Psoas muscle (tissue), 8 donors: ENCODE measurements around the gene MTMR12. TPM values are rescaled to one million over a fixed set of nuclear protein-coding genes. Genes with fewer than 3 reads are reported as not detected.

Experiments used
- ATAC-seq, 4 donors: fragments of 200-7000 bp; cut with Tn5 transposase; one replicate each; pipeline ENCODE4 v1.9.1; 2020; ENCODE audit warnings: moderate library complexity in 3 of 4, mild to moderate bottlenecking in 2 of 4
- DNase-seq, 2 donors: peaks; one replicate each; pipeline ENCODE4 v3.0.0-alpha.2; 2020
- H3K27ac ChIP-seq: fragments of 200-600 bp; one replicate; pipeline ENCODE4 v1.8.0; 2022
- H3K27me3 ChIP-seq, 3 donors: fragments of 200-600 bp in 1 of 3; one replicate each; pipeline versions ENCODE4 v1.6.1 to v1.8.0; 2013 to 2022; ENCODE audit warnings: low read length in 2 of 3, mild to moderate bottlenecking in 2 of 3, moderate library complexity in 1 of 3; ENCODE audit not compliant: insufficient read depth in 3 of 3
- H3K36me3 ChIP-seq, 2 donors: fragments of 200-600 bp in 1 of 2; one replicate each; pipeline versions ENCODE4 v1.6.1 to v1.8.0; 2013 to 2022; ENCODE audit warnings: low read depth in 1 of 2, mild to moderate bottlenecking in 1 of 2, moderate library complexity in 1 of 2; ENCODE audit not compliant: insufficient read depth in 1 of 2
- H3K4me1 ChIP-seq: fragments of 200-600 bp; one replicate; pipeline ENCODE4 v1.8.0; 2022
- H3K4me3 ChIP-seq: fragments of 200-600 bp; one replicate; pipeline ENCODE4 v1.8.0; 2022; ENCODE audit warnings: mild to moderate bottlenecking
- H3K9me3 ChIP-seq: fragments of 200-600 bp; one replicate; pipeline ENCODE4 v1.8.0; 2022
- WGBS, 3 donors: extraction: QIAGEN DNeasy Blood & Tissue Kit; methylation state at CpG; one replicate each; pipeline versions ENCODE4 v1.1.6 to v1.1.7; 2013; 5-methylcytosine and 5-hydroxymethylcytosine counted together
- intact Hi-C, 2 donors: fragments of 100-400 bp; cut with DNase I; formaldehyde crosslinking; loops; one replicate each; pipeline versions ENCODE4 v1.11.0 to v1.14.2; 2022
- polyA plus RNA-seq, 3 donors: library from polyadenylated mRNA; stranded (reverse); fragments of 200-250 nt; gene quantifications; one replicate each; pipeline ENCODE4 v1.2.3, GENCODE V29; 2013
- total RNA-seq, 4 donors: library from RNA; stranded (reverse); fragmentation: NEBNext Ultra II Directional in 2 of 4; extraction: Animal tissue kit (Norgen Biotek cat#: 25700) in 2 of 4; gene quantifications; one replicate each; pipeline versions ENCODE4 v1.2.1 to v1.2.4, GENCODE V29; 2021 to 2023
- TF ChIP-seq, protein P1 (sequence below): fragments of 200-600 bp; IDR thresholded peaks from one replicate; pipeline ENCODE4 v1.8.0; 2022; ENCODE audit warnings: antibody characterized with exemption
- donor health status: healthy with polysubstance abuse.
- donor health status: DM: no; HTN: no; CAD: no; lungs with moderate emphysema.
- donor health status: Bipolar disorder and iron deficiency.
- donor health status: healthy.
- donor health status: DM: yes; HTN: yes; CAD: no.
- donor health status: DM: no; HTN: no; CAD: no.
- donor health status: DM: no; HTN: no; CAD: no.
- donor health status: DM: yes; HTN: yes; CAD: no.

Gene MTMR12
- total and polyA plus RNA-seq, 7 donors = 2.4 to 8.9 (median 8.2) TPM

DNA sequence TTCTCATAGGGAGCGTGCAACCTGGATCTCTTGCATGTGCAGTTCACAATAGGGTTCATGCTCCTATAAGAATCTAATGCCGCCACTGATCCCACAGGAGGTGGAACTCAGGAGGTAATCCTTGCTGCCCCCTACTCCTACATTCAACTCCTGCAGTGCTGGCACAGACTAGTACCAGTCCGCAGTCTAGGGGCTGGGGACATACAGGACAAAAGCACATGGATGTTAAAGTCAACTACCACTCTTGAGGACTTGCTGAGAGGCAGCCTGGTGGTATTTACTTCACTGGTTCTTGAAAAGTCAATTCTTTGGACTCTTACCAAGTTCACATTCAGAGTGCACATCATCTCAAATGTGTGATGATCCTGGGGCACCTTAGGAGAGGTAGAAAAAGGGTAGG is 33.0 kb downstream of the MTMR12 start:
- intact Hi-C loops = loop anchor here in 1 of 2 donors (5.0 kb wide), 1 partner anchor 33 kb away; the partner anchor contains the start of gene MTMR12
- Histone ChIP-seq H3K27ac (no peak overlapping the region), H3K36me3 (peaks cover 0 to 9% of the 10 kb centered on the region in 2 donors), H3K9me3 (no peaks in the 10 kb centered on the region), H3K4me1 (peaks cover 27% of the 10 kb centered on the region), H3K27me3 (no peaks in the 10 kb centered on the region), H3K4me3 (no peak overlapping the region)
- ATAC-seq = no peak
- TF ChIP-seq, protein P1, sequence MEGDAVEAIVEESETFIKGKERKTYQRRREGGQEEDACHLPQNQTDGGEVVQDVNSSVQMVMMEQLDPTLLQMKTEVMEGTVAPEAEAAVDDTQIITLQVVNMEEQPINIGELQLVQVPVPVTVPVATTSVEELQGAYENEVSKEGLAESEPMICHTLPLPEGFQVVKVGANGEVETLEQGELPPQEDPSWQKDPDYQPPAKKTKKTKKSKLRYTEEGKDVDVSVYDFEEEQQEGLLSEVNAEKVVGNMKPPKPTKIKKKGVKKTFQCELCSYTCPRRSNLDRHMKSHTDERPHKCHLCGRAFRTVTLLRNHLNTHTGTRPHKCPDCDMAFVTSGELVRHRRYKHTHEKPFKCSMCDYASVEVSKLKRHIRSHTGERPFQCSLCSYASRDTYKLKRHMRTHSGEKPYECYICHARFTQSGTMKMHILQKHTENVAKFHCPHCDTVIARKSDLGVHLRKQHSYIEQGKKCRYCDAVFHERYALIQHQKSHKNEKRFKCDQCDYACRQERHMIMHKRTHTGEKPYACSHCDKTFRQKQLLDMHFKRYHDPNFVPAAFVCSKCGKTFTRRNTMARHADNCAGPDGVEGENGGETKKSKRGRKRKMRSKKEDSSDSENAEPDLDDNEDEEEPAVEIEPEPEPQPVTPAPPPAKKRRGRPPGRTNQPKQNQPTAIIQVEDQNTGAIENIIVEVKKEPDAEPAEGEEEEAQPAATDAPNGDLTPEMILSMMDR = no peak
- DNase-seq = no peak
- 97 to 100% (median 98%) methylated on average over 3 of the region's 3 CpGs for WGBS, 3 donors

DNA sequence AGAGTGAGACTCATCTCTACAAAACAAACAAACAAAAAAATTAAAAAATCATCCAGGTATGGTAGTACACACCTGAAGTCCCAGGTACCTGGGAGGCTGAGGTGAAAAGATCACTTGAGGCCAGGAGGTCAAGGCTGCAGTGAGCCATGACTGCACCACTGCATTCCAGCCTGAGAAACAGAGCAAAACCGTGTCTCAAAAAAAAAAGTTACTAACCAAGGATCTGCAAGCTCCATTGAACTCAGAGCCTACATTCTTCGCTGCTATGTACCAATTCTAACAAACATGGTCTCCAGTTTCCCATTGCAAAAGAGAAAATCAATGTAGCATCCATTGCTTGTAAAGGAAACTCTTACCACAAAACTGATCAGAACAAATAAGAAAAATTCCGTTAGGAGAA is 33.5 kb downstream of the MTMR12 start:
- Histone ChIP-seq H3K9me3 (no peaks in the 10 kb centered on the region), H3K27me3 (no peaks in the 10 kb centered on the region), H3K4me1 (peaks cover 27% of the 10 kb centered on the region), H3K27ac (no peak overlapping the region), H3K4me3 (no peak overlapping the region), H3K36me3 (peaks cover 0 to 14% of the 10 kb centered on the region in 2 donors)
- ATAC-seq (no peak), DNase-seq (no peak)
- WGBS, 3 donors = 87 to 99% (median 92%) methylated on average over 3 of the region's 3 CpGs
- TF ChIP-seq, protein P1 = no peak
- intact Hi-C loops = loop anchor here in 1 of 2 donors (5.0 kb wide), 1 partner anchor 33 kb away; the partner anchor contains the start of gene MTMR12

DNA sequence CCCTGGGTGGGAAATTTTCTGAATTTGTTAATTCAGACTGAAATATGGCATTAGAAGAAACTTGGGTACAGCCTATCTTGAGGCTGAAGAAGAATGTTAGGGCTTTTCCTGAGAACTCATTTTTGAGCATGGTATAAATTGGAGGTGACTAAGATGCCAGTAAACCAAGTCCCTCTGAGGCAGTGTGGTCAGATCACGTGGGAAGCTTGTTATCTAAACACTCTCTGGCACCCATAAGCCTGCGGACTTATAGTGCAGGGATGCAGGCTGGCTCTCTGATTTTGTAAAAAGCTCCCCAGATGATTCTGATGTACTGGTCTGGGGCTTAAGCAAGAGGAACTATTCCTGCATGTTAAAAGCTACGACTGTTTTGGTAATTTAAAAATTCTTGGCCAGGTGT is 34.3 kb downstream of the MTMR12 start:
- H3K27ac ChIP-seq = no peak overlapping the region
- H3K36me3 ChIP-seq = peaks cover 0 to 23% of the 10 kb centered on the region in 2 donors
- intact Hi-C loops = loop anchor here in 1 of 2 donors (5.0 kb wide), 1 partner anchor 34 kb away; the partner anchor contains the start of gene MTMR12
- H3K27me3 ChIP-seq = no peaks in the 10 kb centered on the region
- WGBS, 3 donors = 82 to 91% (median 84%) methylated on average over 3 of the region's 3 CpGs
- no peaks in the 10 kb centered on the region for H3K9me3 ChIP-seq
- no peak overlapping the region for H3K4me3 ChIP-seq
- ATAC-seq = no peak
- peaks cover 22% of the 10 kb centered on the region for H3K4me1 ChIP-seq
- TF ChIP-seq, protein P1 = no peak
- no peak for DNase-seq

DNA sequence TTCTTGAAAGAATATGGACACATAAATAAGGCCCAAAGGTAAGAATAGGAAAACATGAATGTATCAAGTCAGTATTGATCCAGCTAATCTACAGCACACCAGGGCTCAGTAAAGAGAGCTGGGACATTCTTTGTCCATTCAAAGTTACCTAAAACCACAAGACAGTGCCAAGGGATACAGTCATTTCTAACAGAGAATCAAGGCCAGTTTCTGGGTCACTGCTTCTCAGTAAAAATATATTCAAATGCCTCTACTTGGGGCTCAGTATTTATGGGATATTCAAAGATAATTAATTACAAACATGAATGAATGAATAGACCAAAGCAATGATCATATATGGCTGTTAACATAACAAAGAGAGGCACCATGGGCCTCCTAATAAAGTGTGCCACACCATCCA is 34.9 kb downstream of the MTMR12 start:
- TF ChIP-seq, protein P1 = no peak
- H3K27me3 ChIP-seq = no peaks in the 10 kb centered on the region
- peaks cover 20% of the 10 kb centered on the region for H3K4me1 ChIP-seq
- H3K27ac ChIP-seq = no peak overlapping the region
- peaks cover 0 to 29% of the 10 kb centered on the region in 2 donors for H3K36me3 ChIP-seq
- intact Hi-C loops = loop anchor here in 1 of 2 donors (5.0 kb wide), 1 partner anchor 35 kb away; the partner anchor contains the start of gene MTMR12
- no peak overlapping the region for H3K4me3 ChIP-seq
- ATAC-seq (no peak), DNase-seq (no peak)
- no peaks in the 10 kb centered on the region for H3K9me3 ChIP-seq
